ENCODE data around the gene LMX1B. TPM values are rescaled to one million over a fixed set of nuclear protein-coding genes. Genes with fewer than 3 reads are reported as not detected.

LMX1B gene
- total RNA-seq, 1 experiment from 2014 or later = 2.6 TPM

- Histone ChIP-seq H3K27ac (ENCODE audit: low read length) (no peak overlapping the region), H3K4me1 (ENCODE audit: control insufficient read depth, insufficient read depth, low read length) (no peaks in the 10 kb centered on the region), H3K9me3 (ENCODE audit: control insufficient read depth, insufficient read depth, low read depth, low read length) (no peaks in the 10 kb centered on the region), H3K36me3 (ENCODE audit: control insufficient read depth, insufficient read depth, low read length) (no peaks in the 10 kb centered on the region), H3K27me3 (ENCODE audit: control insufficient read depth, insufficient read depth, low read length) (no peaks in the 10 kb centered on the region), H3K4me3 (ENCODE audit: low read depth in 2 of 2, low read length in 2 of 2) (no peak overlapping the region)
- intact Hi-C loops (cut with micrococcal nuclease; ENCODE audit: unreplicated experiment) = no loop called here
- TF ChIP-seq REST (IDR thresholded peaks at IDR 0.05; ENCODE audit: insufficient read depth in 1 of 2, low read depth in 2 of 2, low read length in 1 of 2) (no peak), CTCF (IDR thresholded peaks at IDR 0.05) (no peak), POLR2AphosphoS5 (IDR thresholded peaks at IDR 0.05; ENCODE audit: low read depth, low read length) (no peak), SIN3A (IDR thresholded peaks at IDR 0.05; ENCODE audit: borderline replicate concordance, insufficient read depth, low read depth, low read length) (no peak), TCF7L2 (IDR thresholded peaks at IDR 0.05; ENCODE audit: low read depth, low read length) (no peak)
- ATAC-seq = no peak
- no peak for DNase-seq (ENCODE audit: low read depth, low spot score)
- CTCF ChIA-PET = no interaction called here
- in situ Hi-C loops (cut with HindIII; ENCODE audit: low pct_unique_long_range_greater_than_20kb, low sequenced_read_pairs) = no loop called here
- POLR2A ChIA-PET = no interaction called here
- BruUV-seq (replicated peaks) = no TSS peak
Observed at GRCh38 chr9:126698251-126698650, 84.5 kb downstream of the LMX1B start.

- no peak for ATAC-seq
- no peaks in the 10 kb centered on the region for H3K36me3 ChIP-seq (ENCODE audit: control insufficient read depth, insufficient read depth, low read length)
- ChIA-PET POLR2A (no interaction called here), CTCF (no interaction called here)
- DNase-seq (ENCODE audit: low read depth, low spot score) = no peak
- no peak for TF ChIP-seq POLR2AphosphoS5 (IDR thresholded peaks at IDR 0.05; ENCODE audit: low read depth, low read length)
- TF ChIP-seq TCF7L2 (IDR thresholded peaks at IDR 0.05; ENCODE audit: low read depth, low read length) = no peak
- no peak for TF ChIP-seq REST (IDR thresholded peaks at IDR 0.05; ENCODE audit: insufficient read depth in 1 of 2, low read depth in 2 of 2, low read length in 1 of 2)
- TF ChIP-seq SIN3A (IDR thresholded peaks at IDR 0.05; ENCODE audit: borderline replicate concordance, insufficient read depth, low read depth, low read length) = no peak
- TF ChIP-seq CTCF (IDR thresholded peaks at IDR 0.05) = no peak
- intact Hi-C loops (cut with micrococcal nuclease; ENCODE audit: unreplicated experiment) (no loop called here), in situ Hi-C loops (cut with HindIII; ENCODE audit: low pct_unique_long_range_greater_than_20kb, low sequenced_read_pairs) (no loop called here)
- no peaks in the 10 kb centered on the region for H3K27me3 ChIP-seq (ENCODE audit: control insufficient read depth, insufficient read depth, low read length)
- no peak overlapping the region for H3K27ac ChIP-seq (ENCODE audit: low read length)
- no peak overlapping the region for H3K4me3 ChIP-seq (ENCODE audit: low read depth in 2 of 2, low read length in 2 of 2)
- H3K4me1 ChIP-seq (ENCODE audit: control insufficient read depth, insufficient read depth, low read length) = no peaks in the 10 kb centered on the region
- H3K9me3 ChIP-seq (ENCODE audit: control insufficient read depth, insufficient read depth, low read depth, low read length) = no peaks in the 10 kb centered on the region
- BruUV-seq (replicated peaks) = no TSS peak
Observed at GRCh38 chr9:126698756-126699155, 85.0 kb downstream of the LMX1B start.
